ENCODE results near the gene EYS. TPM values are rescaled to one million over a fixed set of nuclear protein-coding genes. Genes with fewer than 3 reads are reported as not detected.

Gene EYS
- total RNA-seq, 1 experiment from 2014 or later: not detected

DNA sequence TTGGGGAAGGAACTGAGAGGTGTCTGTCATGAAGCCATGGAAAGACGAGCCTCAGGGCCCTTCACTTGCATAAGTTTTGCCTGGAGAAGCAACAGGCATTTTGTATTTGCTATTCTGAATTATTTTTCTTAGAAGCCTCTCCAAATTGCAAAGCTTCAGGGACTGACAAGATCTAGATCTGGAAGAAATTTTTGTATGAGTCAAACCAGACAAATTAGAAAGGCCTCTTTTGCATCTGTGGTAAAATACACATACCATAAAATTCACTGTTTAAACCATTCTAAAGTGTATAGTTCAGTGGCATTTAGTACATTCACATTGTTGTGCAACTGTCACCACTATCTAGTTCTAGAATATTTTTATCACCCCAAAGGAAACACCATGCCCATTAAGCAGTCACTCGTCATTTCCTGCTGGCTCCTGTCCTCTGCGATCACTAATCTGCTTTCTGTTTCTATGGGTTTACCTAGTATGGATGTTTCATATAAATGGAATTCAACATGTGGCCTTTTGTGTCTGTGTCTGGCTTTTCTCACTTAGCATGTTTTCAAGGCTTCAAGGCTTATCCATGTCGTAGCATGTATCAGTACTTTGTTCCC, 1802.3 kb downstream of the EYS start:
- no peak for TF ChIP-seq CTCF (IDR thresholded peaks at IDR 0.05; ENCODE audit: insufficient read depth in 1 of 2, low read depth in 1 of 2, low read length in 1 of 2, severe bottlenecking in 1 of 2, unreplicated experiment in 1 of 2)
- H3K4me3 ChIP-seq (ENCODE audit: low read depth, low read length): no peak overlapping the region
- no peaks in the 10 kb centered on the region for H3K4me1 Mint-ChIP-seq (ENCODE audit: low read depth, unreplicated experiment)
- intact Hi-C loops (cut with micrococcal nuclease; ENCODE audit: unreplicated experiment): no loop called here
- no peaks in the 10 kb centered on the region for H3K27me3 ChIP-seq (replicated peaks; ENCODE audit: control insufficient read depth, insufficient read depth, low read length)
- POLR2A ChIA-PET: no interaction called here
- H3K36me3 ChIP-seq (ENCODE audit: control insufficient read depth, insufficient read depth, low read length): no peaks in the 10 kb centered on the region
- CTCF ChIA-PET: no interaction called here
- no peaks in the 10 kb centered on the region for H3K9me3 ChIP-seq
- no peaks in the 10 kb centered on the region for H3K36me3 Mint-ChIP-seq (ENCODE audit: insufficient read depth, unreplicated experiment)
- no peak overlapping the region for H3K4me3 Mint-ChIP-seq (ENCODE audit: unreplicated experiment)
- DNase-seq: no peak
- H3K27me3 Mint-ChIP-seq (ENCODE audit: insufficient read depth, unreplicated experiment): peaks cover 1% of the 10 kb centered on the region
- BruUV-seq (replicated peaks): no TSS peak
- no peaks in the 10 kb centered on the region for H3K9me3 Mint-ChIP-seq (ENCODE audit: unreplicated experiment)
- H3K4me1 ChIP-seq: no peaks in the 10 kb centered on the region
- no peak overlapping the region for H3K27ac Mint-ChIP-seq (ENCODE audit: unreplicated experiment)

DNA sequence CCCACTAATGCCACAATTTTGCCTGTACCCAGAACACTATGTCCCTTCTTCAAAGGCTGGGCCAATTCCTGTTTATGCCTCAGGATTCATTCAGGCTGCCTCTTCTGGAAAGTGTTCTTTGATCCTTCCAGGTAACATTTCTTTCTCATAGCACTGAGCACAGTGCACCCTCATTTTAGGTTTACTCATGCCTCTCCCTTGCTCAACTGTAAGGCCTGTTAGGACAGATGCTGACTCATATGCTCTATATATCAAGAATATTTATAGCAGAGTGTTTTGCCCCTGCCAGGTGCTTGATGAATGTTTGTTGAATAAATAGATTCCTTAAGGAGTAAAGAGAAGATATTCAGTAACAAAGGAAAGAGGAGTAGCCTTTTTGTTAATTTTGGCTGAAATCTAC, 1807.5 kb downstream of the EYS start:
- DNase-seq: no peak
- Histone ChIP-seq H3K4me3 (ENCODE audit: low read depth, low read length) (no peak overlapping the region), H3K9me3 (no peaks in the 10 kb centered on the region), H3K36me3 (ENCODE audit: control insufficient read depth, insufficient read depth, low read length) (no peaks in the 10 kb centered on the region), H3K27me3 (replicated peaks; ENCODE audit: control insufficient read depth, insufficient read depth, low read length) (no peaks in the 10 kb centered on the region), H3K4me1 (no peaks in the 10 kb centered on the region)
- ChIA-PET CTCF (no interaction called here), POLR2A (no interaction called here)
- BruUV-seq (replicated peaks): no TSS peak
- Mint-ChIP-seq H3K4me1 (ENCODE audit: low read depth, unreplicated experiment) (no peaks in the 10 kb centered on the region), H3K4me3 (ENCODE audit: unreplicated experiment) (no peak overlapping the region), H3K27me3 (ENCODE audit: insufficient read depth, unreplicated experiment) (peaks cover 10% of the 10 kb centered on the region), H3K9me3 (ENCODE audit: unreplicated experiment) (no peaks in the 10 kb centered on the region), H3K27ac (ENCODE audit: unreplicated experiment) (no peak overlapping the region), H3K36me3 (ENCODE audit: insufficient read depth, unreplicated experiment) (no peaks in the 10 kb centered on the region)
- intact Hi-C loops (cut with micrococcal nuclease; ENCODE audit: unreplicated experiment): no loop called here
- TF ChIP-seq CTCF (IDR thresholded peaks at IDR 0.05; ENCODE audit: insufficient read depth in 1 of 2, low read depth in 1 of 2, low read length in 1 of 2, severe bottlenecking in 1 of 2, unreplicated experiment in 1 of 2): no peak

DNA sequence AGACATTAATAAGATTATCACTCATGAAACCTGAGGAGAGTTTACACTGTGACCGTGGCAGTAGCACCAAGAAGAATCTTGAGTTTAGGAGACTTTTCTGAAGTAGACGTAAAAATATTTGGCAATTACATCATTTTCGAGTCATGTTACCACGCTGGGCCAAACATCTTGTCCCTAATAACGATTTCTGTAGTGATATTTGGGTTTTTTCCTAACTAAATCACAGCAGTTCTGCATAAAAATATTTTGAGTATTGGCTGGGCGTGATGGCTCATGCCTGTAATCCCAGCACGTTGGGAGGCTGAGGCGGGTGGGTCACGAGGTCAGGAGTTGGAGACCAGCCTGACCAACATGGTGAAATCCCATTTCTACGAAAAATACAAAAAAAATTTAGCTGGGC, 1809.1 kb downstream of the EYS start:
- no peaks in the 10 kb centered on the region for H3K4me1 ChIP-seq
- no TSS peak for BruUV-seq (replicated peaks)
- POLR2A ChIA-PET: no interaction called here
- Mint-ChIP-seq H3K36me3 (ENCODE audit: insufficient read depth, unreplicated experiment) (no peaks in the 10 kb centered on the region), H3K27me3 (ENCODE audit: insufficient read depth, unreplicated experiment) (peaks cover 13% of the 10 kb centered on the region), H3K4me1 (ENCODE audit: low read depth, unreplicated experiment) (no peaks in the 10 kb centered on the region), H3K4me3 (ENCODE audit: unreplicated experiment) (no peak overlapping the region), H3K9me3 (ENCODE audit: unreplicated experiment) (no peaks in the 10 kb centered on the region), H3K27ac (ENCODE audit: unreplicated experiment) (no peak overlapping the region)
- H3K9me3 ChIP-seq: no peaks in the 10 kb centered on the region
- no peak for DNase-seq
- no peaks in the 10 kb centered on the region for H3K36me3 ChIP-seq (ENCODE audit: control insufficient read depth, insufficient read depth, low read length)
- H3K27me3 ChIP-seq (replicated peaks; ENCODE audit: control insufficient read depth, insufficient read depth, low read length): no peaks in the 10 kb centered on the region
- no peak overlapping the region for H3K4me3 ChIP-seq (ENCODE audit: low read depth, low read length)
- TF ChIP-seq CTCF (IDR thresholded peaks at IDR 0.05; ENCODE audit: insufficient read depth in 1 of 2, low read depth in 1 of 2, low read length in 1 of 2, severe bottlenecking in 1 of 2, unreplicated experiment in 1 of 2): no peak
- CTCF ChIA-PET: no interaction called here
- intact Hi-C loops (cut with micrococcal nuclease; ENCODE audit: unreplicated experiment): no loop called here

Data from Caco-2 (cell line).